Measurements from ENCODE around the gene PSME4.

DNA sequence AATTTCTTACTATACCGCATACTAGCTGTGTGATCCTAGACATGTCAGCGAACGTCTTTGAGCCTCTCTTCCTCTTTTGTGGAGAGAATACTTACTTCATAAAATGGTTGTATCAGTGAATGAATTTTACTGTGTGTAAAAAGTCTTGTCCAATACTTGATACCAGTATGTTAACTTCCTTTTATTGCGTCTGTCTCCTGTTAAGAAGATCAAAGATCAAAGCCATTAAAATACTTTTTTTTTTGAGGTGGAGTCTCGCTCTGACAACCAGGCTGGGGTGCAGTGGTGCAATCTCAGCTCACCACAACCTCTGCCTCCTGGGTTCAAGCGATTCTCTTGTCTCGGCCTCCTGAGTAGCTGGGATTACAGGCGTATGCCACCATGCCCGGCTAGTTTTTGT lies 150.7 kb downstream of the PSME4 start:
- TF ChIP-seq, protein P1, sequence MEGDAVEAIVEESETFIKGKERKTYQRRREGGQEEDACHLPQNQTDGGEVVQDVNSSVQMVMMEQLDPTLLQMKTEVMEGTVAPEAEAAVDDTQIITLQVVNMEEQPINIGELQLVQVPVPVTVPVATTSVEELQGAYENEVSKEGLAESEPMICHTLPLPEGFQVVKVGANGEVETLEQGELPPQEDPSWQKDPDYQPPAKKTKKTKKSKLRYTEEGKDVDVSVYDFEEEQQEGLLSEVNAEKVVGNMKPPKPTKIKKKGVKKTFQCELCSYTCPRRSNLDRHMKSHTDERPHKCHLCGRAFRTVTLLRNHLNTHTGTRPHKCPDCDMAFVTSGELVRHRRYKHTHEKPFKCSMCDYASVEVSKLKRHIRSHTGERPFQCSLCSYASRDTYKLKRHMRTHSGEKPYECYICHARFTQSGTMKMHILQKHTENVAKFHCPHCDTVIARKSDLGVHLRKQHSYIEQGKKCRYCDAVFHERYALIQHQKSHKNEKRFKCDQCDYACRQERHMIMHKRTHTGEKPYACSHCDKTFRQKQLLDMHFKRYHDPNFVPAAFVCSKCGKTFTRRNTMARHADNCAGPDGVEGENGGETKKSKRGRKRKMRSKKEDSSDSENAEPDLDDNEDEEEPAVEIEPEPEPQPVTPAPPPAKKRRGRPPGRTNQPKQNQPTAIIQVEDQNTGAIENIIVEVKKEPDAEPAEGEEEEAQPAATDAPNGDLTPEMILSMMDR (IDR thresholded peaks at IDR 0.05; ENCODE audit: borderline replicate concordance, extremely low read depth, low read length, poor library complexity, severe bottlenecking) = no peak
- no peak for TF ChIP-seq EZH2 (IDR thresholded peaks at IDR 0.05; ENCODE audit: borderline replicate concordance, low read depth, low read length, severe bottlenecking)

Measured in DND-41 (cell line).